ENCODE data around the gene BCAM.

GRCh38 chr19:44772959-44773358 is 35.9 kb upstream of the BCAM start:
- TF ChIP-seq CTCF (IDR thresholded peaks at IDR 0.05) (no peak), POLR2AphosphoS5 (IDR thresholded peaks at IDR 0.05) (no peak), POLR2A (IDR thresholded peaks at IDR 0.05) (no peak)
